SH-SY5Y (cell line): ENCODE data around the gene CHN1.

Source experiments
- GATA2 ChIP-seq: IDR thresholded peaks from 2 replicates; pipeline ENCODE4 v1.6.1; 2011; ENCODE audit warnings: mild to moderate bottlenecking, low read depth, low read length
- GATA3 ChIP-seq: IDR thresholded peaks from 2 replicates; pipeline ENCODE4 v1.6.1; 2011; ENCODE audit warnings: low read depth, mild to moderate bottlenecking, low read length, moderate library complexity

DNA sequence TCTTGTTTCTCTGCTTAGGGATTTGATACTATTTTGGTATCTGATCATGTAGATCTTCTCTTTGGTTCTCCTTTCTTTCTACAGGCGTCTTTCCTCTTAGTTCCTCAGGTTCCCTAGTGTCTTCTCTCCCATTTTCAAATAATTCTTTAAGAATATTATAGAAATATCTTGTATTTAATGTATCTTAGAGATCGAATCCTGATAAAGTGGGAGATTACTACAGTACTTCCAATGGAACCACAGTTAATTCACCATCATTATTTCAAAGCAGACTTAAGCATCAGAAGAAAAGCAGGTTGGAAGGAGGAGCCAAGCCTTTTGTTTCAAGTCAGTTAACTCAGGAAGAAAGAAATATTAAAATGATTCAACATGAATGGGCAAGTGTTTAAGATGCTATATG is 1.1 kb upstream of the CHN1 start:
- TF ChIP-seq GATA2 = no peak
- no peak for TF ChIP-seq GATA3
